COR-L47 (cell line): ENCODE results near the gene ENO4.

ENCODE experiments used
- DNase-seq: peaks from one replicate; lab custom pipeline; 2025; lab: John Stamatoyannopoulos, UW

ENO4 gene, protein sequence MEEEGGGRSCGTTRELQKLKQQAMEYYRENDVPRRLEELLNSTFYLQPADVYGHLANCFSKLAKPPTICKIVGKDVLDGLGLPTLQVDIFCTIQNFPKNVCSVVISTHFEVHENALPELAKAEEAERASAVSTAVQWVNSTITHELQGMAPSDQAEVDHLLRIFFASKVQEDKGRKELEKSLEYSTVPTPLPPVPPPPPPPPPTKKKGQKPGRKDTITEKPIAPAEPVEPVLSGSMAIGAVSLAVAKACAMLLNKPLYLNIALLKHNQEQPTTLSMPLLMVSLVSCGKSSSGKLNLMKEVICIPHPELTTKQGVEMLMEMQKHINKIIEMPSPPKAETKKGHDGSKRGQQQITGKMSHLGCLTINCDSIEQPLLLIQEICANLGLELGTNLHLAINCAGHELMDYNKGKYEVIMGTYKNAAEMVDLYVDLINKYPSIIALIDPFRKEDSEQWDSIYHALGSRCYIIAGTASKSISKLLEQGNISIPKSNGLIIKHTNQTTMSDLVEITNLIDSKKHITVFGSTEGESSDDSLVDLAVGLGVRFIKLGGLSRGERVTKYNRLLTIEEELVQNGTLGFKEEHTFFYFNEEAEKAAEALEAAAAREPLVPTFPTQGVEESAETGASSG

GRCh38 chr10:116849248-116850057, at the start of gene ENO4:
TSS of gene ENO4 (plus strand) at chr10:116849499. CDS start at chr10:116849567, 68 bp downstream.
- DNase-seq, result peak; percentile 62

GRCh38 chr10:116800286-116800929, 48.9 kb upstream of the ENO4 start:
- DNase-seq, result no peak

DNA sequence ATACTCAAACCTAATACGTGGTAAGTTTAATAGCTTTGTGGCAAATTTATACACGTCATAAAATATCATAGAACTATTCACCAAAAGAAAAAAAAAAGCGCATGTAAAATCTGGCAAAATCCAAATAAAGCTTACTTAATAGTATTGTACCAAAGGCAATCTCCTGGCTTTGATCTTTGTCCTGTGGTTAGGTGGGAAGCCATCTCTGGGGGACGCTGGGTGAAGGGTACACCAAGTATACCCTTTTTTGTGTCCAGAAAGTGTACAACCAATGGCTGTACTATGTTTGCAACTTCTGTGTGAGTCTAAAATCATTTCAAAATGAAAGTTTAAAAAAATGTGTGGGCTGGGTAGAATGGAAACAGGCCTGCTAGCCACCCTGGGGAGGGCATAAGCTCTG, 47.6 kb upstream of the ENO4 start:
- DNase-seq, result no peak

GRCh38 chr10:116802474-116802873, 46.8 kb upstream of the ENO4 start:
- no peak for DNase-seq

DNA sequence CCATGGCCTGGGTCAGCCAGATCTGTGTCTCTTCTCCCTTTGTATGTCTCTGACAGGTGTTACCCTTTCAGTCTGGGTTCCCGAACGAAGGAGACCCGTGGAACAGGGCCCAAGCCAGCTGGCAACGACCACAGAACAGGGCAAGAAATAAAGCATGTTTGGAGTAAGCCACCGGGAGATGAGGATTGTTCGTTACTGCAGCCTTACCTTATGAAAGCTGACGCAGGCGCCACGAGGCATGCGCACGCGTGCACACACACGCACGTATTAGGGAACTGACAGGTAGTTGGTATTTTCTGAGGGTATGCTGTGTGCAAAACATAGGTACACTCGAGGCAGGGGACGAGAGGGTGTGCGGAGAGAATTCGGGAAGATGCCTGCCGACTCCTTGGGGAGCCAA, 46.4 kb upstream of the ENO4 start:
- DNase-seq, result no peak

DNA sequence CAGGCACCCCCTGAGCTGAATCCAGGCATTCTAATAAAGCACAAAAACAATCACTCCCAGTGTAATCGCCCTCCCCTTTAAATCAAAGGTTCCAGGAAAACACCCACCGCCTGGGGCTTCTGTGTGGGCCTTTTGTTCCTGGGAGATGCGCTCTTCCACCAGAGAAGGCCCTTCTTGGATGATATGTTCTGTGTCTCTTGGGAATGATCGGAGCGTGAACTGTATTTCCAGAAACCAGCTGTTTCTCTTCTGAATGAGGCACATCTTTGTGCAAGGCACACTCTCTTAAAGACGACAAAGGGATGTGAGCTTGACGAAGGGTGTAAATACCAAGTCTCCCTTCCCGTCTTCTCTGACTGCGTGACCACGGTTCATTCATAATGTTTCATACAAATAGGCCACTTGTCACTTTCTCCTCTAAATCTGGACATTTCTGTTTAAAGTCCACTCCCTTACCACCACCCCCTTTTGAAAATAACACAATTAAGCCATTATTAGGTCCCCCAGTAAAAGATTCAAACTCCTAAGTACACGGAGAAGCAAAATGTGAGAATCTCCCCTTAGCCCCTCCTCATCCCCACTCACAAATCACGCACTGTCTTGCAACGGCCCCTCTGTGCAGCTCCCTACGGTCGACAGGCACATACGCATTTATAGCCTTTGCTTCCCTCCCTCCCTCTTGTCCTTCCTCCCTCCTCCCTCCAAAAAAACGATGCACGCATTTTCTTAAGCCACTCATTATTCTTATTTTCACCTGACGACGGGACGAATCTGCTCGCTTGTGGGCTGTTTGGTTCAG, 45.6 kb upstream of the ENO4 start:
- no peak for DNase-seq

GRCh38 chr10:116808706-116809105, 40.6 kb upstream of the ENO4 start:
- no peak for DNase-seq

DNA sequence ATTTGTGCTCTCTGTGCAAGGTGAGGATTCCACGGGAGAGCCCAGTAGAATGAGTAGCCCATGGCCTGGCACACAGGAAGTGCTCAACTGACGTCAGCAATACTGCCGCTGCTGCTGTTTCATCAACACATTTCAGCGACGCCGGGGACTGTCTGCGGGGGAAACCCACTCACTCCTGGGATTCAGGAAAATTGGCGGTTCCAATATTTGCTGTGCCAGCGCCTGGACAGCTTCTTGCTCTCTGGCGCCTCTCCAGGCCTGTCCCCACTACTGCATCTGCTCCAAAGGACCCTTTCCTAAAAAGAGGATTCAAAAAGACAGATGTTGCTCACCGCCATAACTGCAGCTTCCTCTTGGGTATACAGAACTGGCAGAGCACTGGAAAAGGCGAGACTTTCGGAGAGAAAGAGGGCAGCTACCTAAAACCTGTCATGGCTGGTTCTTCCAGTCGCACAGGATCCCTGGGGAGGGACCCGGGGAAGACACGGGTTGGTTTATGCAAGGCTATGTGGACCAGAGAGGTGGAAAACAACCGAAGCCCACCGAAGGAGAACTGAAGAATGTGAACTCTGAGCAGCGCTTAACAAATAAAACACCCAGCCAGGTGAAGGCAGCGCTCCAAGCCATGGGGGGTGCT, 39.7 kb upstream of the ENO4 start:
- no peak for DNase-seq

DNA sequence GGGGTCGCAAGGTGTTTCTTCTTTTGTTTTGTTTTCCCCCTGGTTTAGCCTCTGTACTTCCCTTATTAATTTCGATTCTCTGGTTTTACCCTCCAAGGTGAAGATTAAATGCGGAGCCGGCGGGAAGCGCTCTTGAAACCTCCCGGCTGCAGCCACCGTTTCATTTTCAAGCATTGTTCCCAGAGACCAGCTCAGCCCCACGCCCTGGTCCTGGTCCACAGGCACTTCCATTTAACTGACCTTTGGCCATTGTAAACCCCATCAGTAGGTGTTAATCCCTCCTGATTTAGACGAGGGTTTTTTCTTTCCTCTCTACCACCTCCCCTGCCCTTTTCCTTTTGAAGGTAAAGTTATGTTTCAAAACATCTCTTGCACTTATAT, 39.2 kb upstream of the ENO4 start:
- no peak for DNase-seq

DNA sequence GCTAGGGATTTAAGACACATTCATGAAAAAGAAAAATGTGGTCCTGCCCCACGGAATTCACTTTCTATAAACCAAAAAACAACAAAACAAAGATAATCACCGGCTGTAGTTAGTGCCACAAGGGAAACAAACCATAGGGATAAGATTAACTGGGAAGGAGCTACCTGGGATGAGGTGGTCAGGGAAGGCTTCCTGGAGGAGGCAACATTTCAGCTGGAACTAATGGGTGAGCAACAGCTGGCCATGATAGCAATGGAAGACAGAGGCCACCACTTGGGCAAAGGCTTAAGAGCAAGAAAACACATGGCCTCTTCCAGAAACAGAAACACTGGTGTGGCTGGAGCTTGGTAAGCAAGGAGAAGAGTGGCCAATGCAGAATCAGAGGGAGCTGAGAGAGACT, 38.4 kb upstream of the ENO4 start:
- DNase-seq, result no peak

- DNase-seq, result no peak
Measured at GRCh38 chr10:116811691-116812090, 37.6 kb upstream of the ENO4 start.

- DNase-seq, result no peak
Measured at GRCh38 chr10:116815641-116816415, 33.5 kb upstream of the ENO4 start.

DNA sequence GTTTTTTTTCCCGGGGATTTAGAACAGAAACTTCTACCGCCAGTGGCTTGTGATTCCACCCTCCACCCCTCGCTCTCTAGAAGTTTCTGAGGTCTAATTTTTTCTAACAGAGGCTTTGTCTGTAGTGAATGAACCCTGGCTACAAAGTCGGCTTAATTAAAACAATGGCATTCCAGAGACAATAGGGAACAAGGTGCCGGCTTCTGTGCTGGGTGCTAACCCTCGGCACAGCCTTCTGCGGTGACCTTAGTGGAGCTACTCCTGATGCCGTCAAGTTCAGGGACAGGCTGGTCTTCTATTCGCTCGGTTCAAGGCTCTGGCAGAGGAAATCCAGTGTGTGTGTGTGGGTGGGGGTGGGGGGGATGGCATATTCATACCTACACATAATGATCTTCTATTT, 32.1 kb upstream of the ENO4 start:
- DNase-seq, result no peak

GRCh38 chr10:116817780-116818343, 31.4 kb upstream of the ENO4 start:
- no peak for DNase-seq

DNA sequence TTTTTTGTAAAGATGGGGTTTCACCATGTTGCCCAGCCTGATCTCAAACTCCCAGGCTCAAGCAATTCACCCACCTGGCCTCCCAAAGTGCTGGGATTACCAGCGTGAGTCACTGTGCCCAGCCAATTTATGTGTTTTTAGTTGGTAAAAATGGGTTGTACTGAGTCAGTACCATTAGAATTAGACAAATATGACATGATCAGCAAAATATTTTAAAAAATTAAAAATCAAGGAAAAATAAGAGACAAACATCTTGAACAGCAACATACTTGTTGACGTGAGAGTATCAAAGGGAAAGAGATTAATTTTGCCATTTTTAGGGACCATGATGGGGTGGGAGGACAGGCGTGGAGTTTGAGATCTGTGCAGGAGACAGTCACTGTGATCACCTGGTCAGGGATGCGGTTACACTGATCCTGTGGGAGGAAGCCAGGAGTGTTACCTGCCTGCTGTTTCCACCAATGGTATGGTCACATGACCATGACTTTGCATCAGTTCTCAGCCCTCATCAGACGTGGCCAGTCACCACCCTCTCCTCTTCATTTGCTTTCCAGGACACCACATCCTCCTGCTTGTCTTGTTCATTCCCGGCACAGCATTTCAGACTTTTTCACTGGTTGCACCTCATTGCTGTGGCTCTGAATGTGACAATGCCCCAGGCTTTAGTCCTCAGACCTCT, 29.2 kb upstream of the ENO4 start:
- no peak for DNase-seq

- DNase-seq, result no peak
Measured at GRCh38 chr10:116825901-116826300, 23.4 kb upstream of the ENO4 start.

GRCh38 chr10:116826803-116827202, 22.5 kb upstream of the ENO4 start:
- no peak for DNase-seq

GRCh38 chr10:116827214-116827671, 22.1 kb upstream of the ENO4 start:
- DNase-seq, result no peak

DNA sequence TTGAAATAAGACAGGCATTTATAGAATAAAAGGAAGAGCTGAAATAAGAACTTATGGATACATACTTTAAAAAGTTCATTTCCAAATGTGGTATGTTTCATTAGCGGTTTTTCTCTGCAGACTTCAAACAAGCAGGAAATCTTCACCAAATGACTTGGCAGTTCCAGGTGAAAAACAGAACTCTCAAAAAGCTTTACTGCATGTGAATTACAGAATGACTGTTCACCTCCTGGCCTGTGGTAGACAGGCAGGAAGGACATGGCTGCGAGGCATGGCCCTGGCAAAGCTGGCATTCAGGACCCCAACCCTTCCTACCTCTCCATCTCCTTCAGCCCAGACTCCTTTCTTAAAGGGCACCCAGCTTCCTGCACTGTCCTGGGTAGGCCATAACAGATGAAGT, 21.2 kb upstream of the ENO4 start:
- DNase-seq, result no peak
